Hepatocyte (in vitro differentiated cells): ENCODE measurements around the gene RFTN1. TPM values are rescaled to one million over a fixed set of nuclear protein-coding genes. Genes with fewer than 3 reads are reported as not detected.

Experiments used
- DNase-seq: peaks from one replicate; pipeline ENCODE4 v3.0.0-alpha.2; 2016; ENCODE audit warnings: low spot score
- H2AFZ ChIP-seq: fragments of 200-600 bp; sonication (generic); 2 replicates; pipeline ENCODE4 v1.6.0; 2016; ENCODE audit warnings: antibody characterized with exemption, mild to moderate bottlenecking
- H3K27ac ChIP-seq: fragments of 200-600 bp; sonication (generic); 2 replicates; pipeline ENCODE4 v1.5.1; 2016; ENCODE audit warnings: mild to moderate bottlenecking
- H3K27me3 ChIP-seq: fragments of 200-600 bp; sonication (generic); 2 replicates; pipeline ENCODE4 v1.6.1; 2016
- H3K36me3 ChIP-seq: fragments of 200-600 bp; sonication (generic); replicated peaks from 2 replicates; pipeline ENCODE4 v1.5.1; 2016; ENCODE audit warnings: low read depth; ENCODE audit not compliant: insufficient read depth
- H3K4me1 ChIP-seq: fragments of 200-600 bp; sonication (generic); 2 replicates; pipeline ENCODE4 v1.5.1; 2016; ENCODE audit warnings: mild to moderate bottlenecking, moderate library complexity; ENCODE audit not compliant: insufficient read depth
- H3K4me2 ChIP-seq: fragments of 200-600 bp; sonication (generic); 2 replicates; pipeline ENCODE4 v1.6.0; 2016
- H3K4me3 ChIP-seq: fragments of 200-600 bp; sonication (generic); 2 replicates; pipeline ENCODE4 v1.5.1; 2016; ENCODE audit warnings: mild to moderate bottlenecking
- H3K79me2 ChIP-seq: fragments of 200-600 bp; sonication (generic); 2 replicates; pipeline ENCODE4 v1.6.0; 2017; ENCODE audit warnings: mild to moderate bottlenecking
- H3K9me2 ChIP-seq: fragments of 200-600 bp; sonication (generic); replicated peaks from 2 replicates; pipeline ENCODE4 v1.6.0; 2017; ENCODE audit warnings: mild to moderate bottlenecking; ENCODE audit not compliant: insufficient read depth
- H3K9me3 ChIP-seq: fragments of 200-600 bp; sonication (generic); 2 replicates; pipeline ENCODE4 v1.5.1; 2016; ENCODE audit warnings: low read depth, mild to moderate bottlenecking
- H4K20me1 ChIP-seq: fragments of 200-600 bp; sonication (generic); 2 replicates; pipeline ENCODE4 v1.6.0; 2016; ENCODE audit warnings: mild to moderate bottlenecking; ENCODE audit not compliant: insufficient read depth, poor library complexity, severe bottlenecking
- EZH2 ChIP-seq: fragments of 200-600 bp; sonication (generic); IDR thresholded peaks from 2 replicates; pipeline ENCODE4 v1.6.1; 2016; ENCODE audit warnings: antibody characterized with exemption, mild to moderate bottlenecking, borderline replicate concordance
- EZH2phosphoT487 ChIP-seq: fragments of 200-600 bp; sonication (generic); IDR thresholded peaks from one replicate; pipeline ENCODE4 v1.6.1; 2018; ENCODE audit warnings: antibody characterized with exemption, mild to moderate bottlenecking, low read depth, moderate library complexity; ENCODE audit not compliant: unreplicated experiment, severe bottlenecking
- WGBS: methylation state at CpG from one replicate; pipeline ENCODE4 v1.1.6; 2016; ENCODE audit warnings: low lambda C conversion rate; ENCODE audit errors: missing lambda C conversion rate; 5-methylcytosine and 5-hydroxymethylcytosine counted together
- polyA plus RNA-seq: library from polyadenylated mRNA; unstranded; fragments of >200 nt; fragmentation: Nextera tagmentation; extraction: Ambion mirVana; gene quantifications from 2 replicates; pipeline ENCODE4 v1.2.1, GENCODE V29; 2016
- total RNA-seq: library from RNA; depleted of rRNA; stranded (reverse); fragments of >200 nt; gene quantifications from 2 replicates; pipeline ENCODE4 v1.2.3, GENCODE V29; 2014
- TF ChIP-seq, protein P1 (sequence below): fragments of 200-600 bp; sonication (generic); IDR thresholded peaks from 2 replicates; pipeline ENCODE4 v1.5.1; 2016; ENCODE audit warnings: antibody characterized with exemption, mild to moderate bottlenecking; ENCODE audit not compliant: poor library complexity

Gene RFTN1
- total and polyA plus RNA-seq, 2 experiments from 2014 or later = 10.0 to 14.9 TPM

DNA sequence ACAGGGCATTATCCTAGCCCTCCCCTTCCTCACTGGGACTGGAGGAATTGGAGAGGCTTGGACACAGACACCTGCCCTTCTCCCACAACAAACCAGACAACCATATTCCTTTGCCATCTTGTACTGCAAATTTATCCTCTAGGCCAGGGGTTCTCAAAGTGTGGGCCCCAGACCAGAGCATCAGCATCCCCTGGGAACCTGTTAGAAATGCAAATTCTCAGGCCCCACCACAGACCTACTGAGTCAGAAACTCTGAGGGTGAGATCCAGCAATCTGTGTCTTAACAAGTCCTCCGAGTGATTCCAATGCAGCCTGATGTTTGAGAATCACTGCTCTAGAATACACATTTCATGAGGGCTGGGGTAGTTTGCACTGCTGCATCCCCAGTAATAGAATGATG, 133.1 kb downstream of the RFTN1 start:
- DNase-seq = no peak
- Histone ChIP-seq H3K4me1 (no peaks in the 10 kb centered on the region), H2AFZ (no peak overlapping the region), H4K20me1 (no peaks in the 10 kb centered on the region), H3K27me3 (no peaks in the 10 kb centered on the region), H3K9me2 (no peaks in the 10 kb centered on the region), H3K9me3 (no peaks in the 10 kb centered on the region), H3K4me2 (no peak overlapping the region), H3K27ac (no peak overlapping the region), H3K4me3 (no peak overlapping the region), H3K36me3 (no peaks in the 10 kb centered on the region), H3K79me2 (no peaks in the 10 kb centered on the region)
- WGBS = 100% methylated on average over 1 of the region's 1 CpG
- TF ChIP-seq EZH2 (no peak), EZH2phosphoT487 (no peak)
- TF ChIP-seq, protein P1, sequence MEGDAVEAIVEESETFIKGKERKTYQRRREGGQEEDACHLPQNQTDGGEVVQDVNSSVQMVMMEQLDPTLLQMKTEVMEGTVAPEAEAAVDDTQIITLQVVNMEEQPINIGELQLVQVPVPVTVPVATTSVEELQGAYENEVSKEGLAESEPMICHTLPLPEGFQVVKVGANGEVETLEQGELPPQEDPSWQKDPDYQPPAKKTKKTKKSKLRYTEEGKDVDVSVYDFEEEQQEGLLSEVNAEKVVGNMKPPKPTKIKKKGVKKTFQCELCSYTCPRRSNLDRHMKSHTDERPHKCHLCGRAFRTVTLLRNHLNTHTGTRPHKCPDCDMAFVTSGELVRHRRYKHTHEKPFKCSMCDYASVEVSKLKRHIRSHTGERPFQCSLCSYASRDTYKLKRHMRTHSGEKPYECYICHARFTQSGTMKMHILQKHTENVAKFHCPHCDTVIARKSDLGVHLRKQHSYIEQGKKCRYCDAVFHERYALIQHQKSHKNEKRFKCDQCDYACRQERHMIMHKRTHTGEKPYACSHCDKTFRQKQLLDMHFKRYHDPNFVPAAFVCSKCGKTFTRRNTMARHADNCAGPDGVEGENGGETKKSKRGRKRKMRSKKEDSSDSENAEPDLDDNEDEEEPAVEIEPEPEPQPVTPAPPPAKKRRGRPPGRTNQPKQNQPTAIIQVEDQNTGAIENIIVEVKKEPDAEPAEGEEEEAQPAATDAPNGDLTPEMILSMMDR = no peak

DNA sequence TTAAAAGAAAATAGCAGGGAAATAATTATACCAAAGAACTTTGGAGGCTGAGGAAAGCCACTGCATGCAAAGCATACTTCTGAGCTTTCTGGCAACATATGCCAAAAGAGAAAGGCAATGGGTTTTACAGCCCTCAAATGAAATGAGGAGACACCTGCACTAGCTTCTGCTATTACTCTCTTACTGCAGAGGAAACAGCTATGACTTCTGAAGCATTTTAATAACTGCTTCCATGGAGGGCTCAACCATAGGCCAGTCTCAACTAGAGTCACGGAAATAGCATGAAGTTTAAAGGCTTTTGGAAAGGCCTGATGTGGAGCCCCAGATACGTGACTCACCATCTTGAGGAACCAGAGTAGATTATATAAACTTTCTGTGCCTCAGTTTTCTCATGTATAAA, 133.7 kb downstream of the RFTN1 start:
- WGBS = 67% methylated on average over 2 of the region's 2 CpGs

DNA sequence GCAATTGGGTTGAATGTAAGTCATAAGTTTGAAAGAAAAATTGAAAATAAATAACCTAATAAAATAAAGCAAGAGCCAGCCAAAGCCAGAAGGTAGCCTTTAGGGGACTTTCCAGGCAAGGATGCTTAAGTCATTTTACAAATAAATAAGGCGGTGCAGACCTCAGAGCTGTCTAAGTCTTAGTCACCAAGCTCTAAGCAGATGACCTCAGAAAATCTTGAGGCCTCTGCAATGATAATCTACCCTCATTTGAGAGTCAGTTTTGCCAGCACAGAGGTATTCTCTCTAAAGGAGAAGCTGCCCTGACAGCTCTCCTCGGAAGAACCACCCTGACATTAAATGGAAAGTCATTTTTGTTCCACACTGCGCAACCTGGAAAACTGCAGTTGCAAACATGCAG, 134.6 kb downstream of the RFTN1 start:
- Histone ChIP-seq H2AFZ (no peak overlapping the region), H3K27me3 (no peaks in the 10 kb centered on the region), H3K4me2 (no peak overlapping the region), H3K4me3 (no peak overlapping the region), H4K20me1 (no peaks in the 10 kb centered on the region), H3K4me1 (no peaks in the 10 kb centered on the region), H3K9me2 (no peaks in the 10 kb centered on the region), H3K79me2 (no peaks in the 10 kb centered on the region), H3K9me3 (no peaks in the 10 kb centered on the region), H3K27ac (no peak overlapping the region), H3K36me3 (no peaks in the 10 kb centered on the region)
- no peak for DNase-seq
- TF ChIP-seq EZH2phosphoT487 (no peak), EZH2 (no peak)
- TF ChIP-seq, protein P1 = no peak
- 84% methylated on average over 3 of the region's 3 CpGs for WGBS

More for the DNA sequence above, 133.7 kb downstream of the RFTN1 start:
- H3K4me1 ChIP-seq = no peaks in the 10 kb centered on the region
- no peaks in the 10 kb centered on the region for H3K36me3 ChIP-seq
- no peak overlapping the region for H3K27ac ChIP-seq
- no peaks in the 10 kb centered on the region for H3K9me3 ChIP-seq
- H2AFZ ChIP-seq = no peak overlapping the region
- no peak overlapping the region for H3K4me2 ChIP-seq
- no peak overlapping the region for H3K4me3 ChIP-seq
- no peaks in the 10 kb centered on the region for H3K79me2 ChIP-seq
- no peaks in the 10 kb centered on the region for H3K27me3 ChIP-seq
- no peak for TF ChIP-seq EZH2phosphoT487
- TF ChIP-seq EZH2 = no peak
- TF ChIP-seq, protein P1 = no peak
- no peak for DNase-seq
- no peaks in the 10 kb centered on the region for H3K9me2 ChIP-seq
- no peaks in the 10 kb centered on the region for H4K20me1 ChIP-seq

DNA sequence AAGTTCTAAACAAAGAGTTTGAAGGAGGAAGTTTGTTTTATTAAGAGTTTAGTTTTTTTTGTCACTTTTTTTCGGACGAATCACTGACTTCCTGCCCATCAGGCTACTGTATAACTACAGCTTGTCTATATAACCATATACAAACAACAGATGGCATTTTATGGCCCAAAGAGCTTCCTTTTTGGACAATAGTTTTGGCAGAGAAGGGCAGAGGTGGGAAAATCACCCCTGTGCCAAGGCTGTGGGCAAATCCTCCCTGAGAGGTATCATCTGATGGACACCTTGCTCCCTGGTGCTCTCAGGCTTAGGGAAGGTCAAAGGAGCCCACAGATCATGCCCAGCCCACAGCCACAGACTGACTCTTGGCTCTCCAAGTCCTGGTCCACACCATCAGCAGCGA, 135.1 kb downstream of the RFTN1 start:
- Histone ChIP-seq H3K9me2 (no peaks in the 10 kb centered on the region), H4K20me1 (no peaks in the 10 kb centered on the region), H3K79me2 (no peaks in the 10 kb centered on the region), H3K4me3 (no peak overlapping the region), H2AFZ (no peak overlapping the region), H3K27me3 (no peaks in the 10 kb centered on the region), H3K27ac (no peak overlapping the region), H3K9me3 (no peaks in the 10 kb centered on the region), H3K4me2 (no peak overlapping the region), H3K4me1 (no peaks in the 10 kb centered on the region), H3K36me3 (no peaks in the 10 kb centered on the region)
- TF ChIP-seq EZH2phosphoT487 = no peak
- TF ChIP-seq EZH2 = no peak
- TF ChIP-seq, protein P1 = no peak
- DNase-seq = no peak
- WGBS = 85% methylated on average over 3 of the region's 3 CpGs
